NCI-H82 treated with DMSO at 0.1 percent for 48 hours (cell line): Measurements from ENCODE around the gene NDUFV1.
"Not testable (repeated sequence)": the region's sequence is repeated elsewhere in the genome, so short reads cannot be mapped to it uniquely, and the experiment has no call there.

Experiments
- DNase-seq: peaks from one replicate; lab custom pipeline; 2025; ENCODE audit not compliant: unreplicated experiment; lab: John Stamatoyannopoulos, UW

NDUFV1 gene

GRCh38 chr11:67652965-67653845 is 46.5 kb downstream of the NDUFV1 start:
- DNase-seq = no peak

GRCh38 chr11:67654225-67654624 is 47.5 kb downstream of the NDUFV1 start:
- DNase-seq = no peak

GRCh38 chr11:67656278-67656922 is 49.7 kb downstream of the NDUFV1 start:
- no peak for DNase-seq

GRCh38 chr11:67657300-67657699 is 50.6 kb downstream of the NDUFV1 start:
- no peak for DNase-seq

GRCh38 chr11:67659651-67660165 is 53.0 kb downstream of the NDUFV1 start:
- not testable (repeated sequence) for DNase-seq

- DNase-seq = not testable (repeated sequence)
These were observed 54.0 kb downstream of the NDUFV1 start for GRCh38 chr11:67660752-67661151.
